Endothelial cell of umbilical vein (primary cell): ENCODE data around the gene FYN. TPM values are rescaled to one million over a fixed set of nuclear protein-coding genes. Genes with fewer than 3 reads are reported as not detected.
A peak's percentile ranks its signal among the peaks of the same experiment; 100 is the strongest.

Source experiments
- BruUV-seq: library from RNA; stranded (reverse); fragments of 400-500 nt; replicated peaks from 2 replicates; lab custom pipeline; 2021; lab: Mats Ljungman, UMichigan
- CTCF ChIA-PET: fragments of 300-600, 350-600 bp; sonication (Branson Sonifier 250); formaldehyde crosslinking; loops from one replicate; lab custom pipeline; 2021; ENCODE audit warnings: antibody characterized with exemption, inconsistent platforms; lab: Charles Lee
- POLR2A ChIA-PET: fragments of 300-600, 350-600 bp; sonication (Branson Sonifier 250); formaldehyde crosslinking; loops from one replicate; lab custom pipeline; 2021; ENCODE audit warnings: antibody characterized with exemption, inconsistent platforms; lab: Charles Lee
- DNase-seq: peaks from one replicate; pipeline ENCODE4 v3.0.0-alpha.2; 2011; ENCODE audit warnings: low read depth, low spot score
- FAIRE-seq: peaks from 2 replicates; lab custom pipeline; 2011; peaks lifted over from hg19 to GRCh38; lab: Jason Lieb, UNC
- H2AFZ ChIP-seq: 2 replicates; pipeline ENCODE4 v1.6.0; 2012; ENCODE audit warnings: low read depth, low read length, control low read depth, inconsistent platforms
- H3K27ac ChIP-seq: 2 replicates; pipeline ENCODE4 v1.5.1; 2011; ENCODE audit warnings: low read depth, mild to moderate bottlenecking, control low read depth, low read length, moderate library complexity; ENCODE audit not compliant: insufficient read depth
- H3K27me3 ChIP-seq, 2 experiments: 2 replicates each; pipeline versions ENCODE4 v1.6.0 to v1.6.1; 2011; ENCODE audit warnings: low read length in 2 of 2, mixed read lengths in 1 of 2; ENCODE audit not compliant: control insufficient read depth in 2 of 2, insufficient read depth in 2 of 2
- H3K36me3 ChIP-seq, 2 experiments: 2 replicates in 1 of 2; 3 replicates in 1 of 2; pipeline ENCODE4 v1.5.1; 2011; ENCODE audit warnings: low read length in 2 of 2, mild to moderate bottlenecking in 1 of 2, moderate library complexity in 1 of 2; ENCODE audit not compliant: control insufficient read depth in 2 of 2, insufficient read depth in 2 of 2; ENCODE audit errors: extremely low read depth in 1 of 2
- H3K4me1 ChIP-seq: 3 replicates; pipeline ENCODE4 v1.5.1; 2011; ENCODE audit warnings: mild to moderate bottlenecking, low read length; ENCODE audit not compliant: control insufficient read depth, insufficient read depth; ENCODE audit errors: extremely low read depth
- H3K4me2 ChIP-seq: 2 replicates; pipeline ENCODE4 v1.6.1; 2011; ENCODE audit warnings: low read length, control low read depth, mixed read lengths; ENCODE audit not compliant: insufficient read depth
- H3K4me3 ChIP-seq, 3 experiments: fragments of 200-600 bp in 1 of 3; sonication (generic), shearing (Covaris generic) in 1 of 3; replicated peaks in 1 of 3; 2 replicates each; pipeline ENCODE4 v1.5.1; 2011 to 2016; ENCODE audit warnings: control low read depth in 3 of 3, low read length in 3 of 3, mild to moderate bottlenecking in 2 of 3, inconsistent platforms in 1 of 3, low read depth in 1 of 3, moderate library complexity in 1 of 3; ENCODE audit not compliant: insufficient read depth in 1 of 3
- H3K79me2 ChIP-seq: 2 replicates; pipeline ENCODE4 v1.6.0; 2012; ENCODE audit warnings: low read length, inconsistent platforms; ENCODE audit not compliant: control insufficient read depth, insufficient read depth
- H3K9ac ChIP-seq: replicated peaks from 2 replicates; pipeline ENCODE3; 2011; ENCODE audit warnings: low read length, control low read depth; ENCODE audit not compliant: insufficient read depth; ENCODE audit errors: extremely low read depth
- H3K9me1 ChIP-seq: replicated peaks from 3 replicates; pipeline ENCODE4 v1.6.0; 2011; ENCODE audit warnings: mild to moderate bottlenecking, low read length; ENCODE audit not compliant: control insufficient read depth, insufficient read depth; ENCODE audit errors: extremely low read depth
- H3K9me3 ChIP-seq: replicated peaks from 2 replicates; pipeline ENCODE4 v1.5.1; 2012; ENCODE audit warnings: low read length, inconsistent platforms; ENCODE audit not compliant: control insufficient read depth, insufficient read depth
- H4K20me1 ChIP-seq: replicated peaks from 2 replicates; pipeline ENCODE3; 2011; ENCODE audit warnings: mild to moderate bottlenecking, low read length; ENCODE audit not compliant: control insufficient read depth, insufficient read depth; ENCODE audit errors: extremely low read depth
- CTCF ChIP-seq, 2 donors: IDR thresholded peaks; 1 replicate in 1 of 2; 2 replicates in 1 of 2; pipeline ENCODE4 v1.5.1; 2011; ENCODE audit warnings: low read length in 2 of 2, mild to moderate bottlenecking in 2 of 2, moderate library complexity in 2 of 2, control low read depth in 1 of 2, inconsistent platforms in 1 of 2, low read depth in 1 of 2; ENCODE audit not compliant: insufficient read depth in 1 of 2; ENCODE audit errors: extremely low read depth in 1 of 2
- EZH2 ChIP-seq: IDR thresholded peaks from 2 replicates; pipeline ENCODE4 v1.6.1; 2012; ENCODE audit warnings: borderline replicate concordance, low read depth, mild to moderate bottlenecking, moderate library complexity, low read length, inconsistent platforms; ENCODE audit not compliant: severe bottlenecking
- FOS ChIP-seq: IDR thresholded peaks from 2 replicates; pipeline ENCODE4 v1.6.1; 2011; ENCODE audit warnings: mild to moderate bottlenecking, low read length, moderate library complexity, borderline replicate concordance; ENCODE audit not compliant: insufficient read depth
- GATA2 ChIP-seq: IDR thresholded peaks from 2 replicates; pipeline ENCODE4 v1.7.0; 2011; ENCODE audit warnings: low read depth, mild to moderate bottlenecking, moderate library complexity, mixed read lengths, low read length; ENCODE audit not compliant: insufficient read length, insufficient read depth
- MAX ChIP-seq: IDR thresholded peaks from 2 replicates; pipeline ENCODE4 v1.6.1; 2011; ENCODE audit not compliant: insufficient read depth, insufficient read length
- MYC ChIP-seq: IDR thresholded peaks from one replicate; pipeline ENCODE4 v1.6.1; 2011; ENCODE audit warnings: mild to moderate bottlenecking, low read depth, low read length
- POLR2A ChIP-seq: IDR thresholded peaks from 2 replicates; pipeline ENCODE4 v1.6.1; 2012; ENCODE audit warnings: low read depth, mild to moderate bottlenecking, control low read depth, low read length
- POLR2AphosphoS5 ChIP-seq: IDR thresholded peaks from 2 replicates; pipeline ENCODE4 v1.6.1; 2012; ENCODE audit warnings: low read depth, mild to moderate bottlenecking, control low read depth, low read length, moderate library complexity; ENCODE audit not compliant: insufficient read depth
- dilution Hi-C: fragments of 300-500 bp; cut with MboI; formaldehyde crosslinking; loops from one replicate; pipeline ENCODE4 v1.15.0; 2019; ENCODE audit warnings: low sequenced_read_pairs; ENCODE audit not compliant: extremely low pct_ligation_motif_present
- intact Hi-C: fragments of 100-400 bp; cut with micrococcal nuclease; formaldehyde crosslinking; loops from one replicate; pipeline ENCODE4 v1.10.0; 2022
- polyA plus RNA-seq, 4 experiments: library from polyadenylated mRNA; depleted of rRNA in 3 of 4; stranded (reverse) in 3 of 4; unstranded in 1 of 4; fragments of >200 nt; gene quantifications; 2 replicates each; pipeline versions ENCODE4 v1.2.1 to v1.2.3, GENCODE V29; 2011 to 2012; ENCODE audit warnings: missing spikeins in 1 of 4
- total RNA-seq: library from RNA; stranded (reverse); gene quantifications from 2 replicates; pipeline ENCODE4 v1.2.3, GENCODE V29; 2021

FYN gene
- total and polyA plus RNA-seq, 2 donors (not counting 3 experiments of a cell fraction or from before 2014, with no cell fraction given): 69.0 to 143 TPM

- peak overlapping the region; percentile 43 for H3K4me2 ChIP-seq
- dilution Hi-C loops: no loop called here
- peaks cover 7% of the 10 kb centered on the region for H3K79me2 ChIP-seq
- H3K4me1 ChIP-seq: peaks cover 73% of the 10 kb centered on the region
- H3K9me3 ChIP-seq: no peaks in the 10 kb centered on the region
- DNase-seq (peak; percentile 75), FAIRE-seq (peak; percentile 65)
- BruUV-seq: no TSS peak
- no peak overlapping the region for H3K4me3 ChIP-seq
- peak overlapping the region; percentile 2 for H2AFZ ChIP-seq
- POLR2A ChIA-PET: no interaction called here
- H3K27me3 ChIP-seq: no peaks in the 10 kb centered on the region
- intact Hi-C loops: no loop called here
- no peaks in the 10 kb centered on the region for H3K36me3 ChIP-seq
- H3K9ac ChIP-seq: no peak overlapping the region
- peak overlapping the region; percentile 25 for H3K27ac ChIP-seq
- no peaks in the 10 kb centered on the region for H4K20me1 ChIP-seq
- CTCF ChIA-PET: interaction anchor here (0.6 to 0.7 kb wide), 2 partner anchors 9 to 27 kb away, joined by 3 read pairs; no protein-coding TSS in a partner anchor
- TF ChIP-seq MYC (no peak), POLR2AphosphoS5 (no peak), GATA2 (no peak), EZH2 (no peak), CTCF (IDR thresholded peaks at IDR 0.05; ENCODE audit: extremely low read depth in 1 of 2, insufficient read depth in 1 of 2, low read depth in 1 of 2, low read length in 2 of 2) (no peak), FOS (peak; percentile 60), MAX (no peak), POLR2A (no peak)
- H3K9me1 ChIP-seq: no peaks in the 10 kb centered on the region
Measured at GRCh38 chr6:111757342-111757741, 115.9 kb downstream of the FYN start.
